Hematopoietic multipotent progenitor cell treated with erythropoietin and hydrocortisone succinate and interleukin-3 and kit ligand, for 4 days (in vitro differentiated cells): ENCODE results near the gene ADTRP.

Source experiments
- DNase-seq: peaks from one replicate; pipeline ENCODE4 v3.0.0-alpha.2; 2015

The ADTRP gene

GRCh38 chr6:11754625-11755271 lies 23.9 kb downstream of the ADTRP start:
- no peak for DNase-seq

- DNase-seq: no peak
Observed at GRCh38 chr6:11753798-11754197, 24.8 kb downstream of the ADTRP start.

GRCh38 chr6:11752360-11752759 lies 26.2 kb downstream of the ADTRP start:
- no peak for DNase-seq

- no peak for DNase-seq
Observed at GRCh38 chr6:11750682-11751081, 27.9 kb downstream of the ADTRP start.

- DNase-seq: no peak
Observed at GRCh38 chr6:11748591-11749210, 29.9 kb downstream of the ADTRP start.

- DNase-seq: no peak
Observed at GRCh38 chr6:11747021-11747420, 31.6 kb downstream of the ADTRP start.

- DNase-seq: no peak
Observed at GRCh38 chr6:11744753-11745152, 33.9 kb downstream of the ADTRP start.

GRCh38 chr6:11744101-11744500 lies 34.5 kb downstream of the ADTRP start:
- DNase-seq: no peak

- DNase-seq: no peak
Observed at GRCh38 chr6:11740875-11741274, 37.7 kb downstream of the ADTRP start.

- peak; percentile 52 for DNase-seq
Observed at GRCh38 chr6:11738661-11739375, 39.8 kb downstream of the ADTRP start.

- DNase-seq: no peak
Observed at GRCh38 chr6:11738234-11738633, 40.4 kb downstream of the ADTRP start.

- DNase-seq: no peak
Observed at GRCh38 chr6:11736601-11737000, 42.0 kb downstream of the ADTRP start.

GRCh38 chr6:11734861-11735613 lies 43.6 kb downstream of the ADTRP start:
- no peak for DNase-seq

GRCh38 chr6:11732036-11732631 lies 46.5 kb downstream of the ADTRP start:
- DNase-seq: peak; percentile 93

GRCh38 chr6:11731423-11731822 lies 47.2 kb downstream of the ADTRP start:
- no peak for DNase-seq

- peak; percentile 26 for DNase-seq
Observed at GRCh38 chr6:11730641-11731040, 48.0 kb downstream of the ADTRP start.

GRCh38 chr6:11729076-11729475 lies 49.5 kb downstream of the ADTRP start:
- peak; percentile 72 for DNase-seq

GRCh38 chr6:11727998-11728961 lies 50.3 kb downstream of the ADTRP start:
- DNase-seq: peak; percentile 50

- no peak for DNase-seq
Observed at GRCh38 chr6:11727346-11727997, 51.1 kb downstream of the ADTRP start.

- DNase-seq: no peak
Observed at GRCh38 chr6:11724286-11724685, 54.3 kb downstream of the ADTRP start.
